NK-92 (cell line): Measurements from ENCODE around the gene AKAP10.
"Not testable (repeated sequence)": the region's sequence is repeated elsewhere in the genome, so short reads cannot be mapped to it uniquely, and the experiment has no call there.

Source experiments
- DNase-seq: peaks from one replicate; lab custom pipeline; 2025; ENCODE audit not compliant: unreplicated experiment; lab: John Stamatoyannopoulos, UW

AKAP10 gene

GRCh38 chr17:19874256-19874655 is 103.4 kb downstream of the AKAP10 start:
- no peak for DNase-seq

DNA sequence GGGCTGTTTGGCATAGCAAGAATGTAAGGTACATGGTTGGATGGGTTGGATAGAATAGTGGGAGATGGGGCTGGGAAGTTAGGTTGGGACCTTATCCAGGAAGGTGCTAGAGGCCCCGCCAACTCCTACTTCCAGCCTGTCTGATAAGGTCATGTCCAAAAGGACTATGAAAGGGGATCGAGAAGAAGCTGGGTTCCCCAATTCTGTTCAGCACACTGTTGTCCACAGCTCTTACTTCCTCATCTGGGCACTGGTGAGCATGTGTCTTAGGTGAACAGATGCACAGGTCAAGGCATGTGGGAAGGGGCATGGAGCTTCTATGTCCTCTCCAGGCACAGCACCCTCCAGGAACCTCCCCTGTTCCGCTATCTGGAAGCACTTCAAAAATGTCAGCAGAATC is 104.3 kb downstream of the AKAP10 start:
- no peak for DNase-seq

DNA sequence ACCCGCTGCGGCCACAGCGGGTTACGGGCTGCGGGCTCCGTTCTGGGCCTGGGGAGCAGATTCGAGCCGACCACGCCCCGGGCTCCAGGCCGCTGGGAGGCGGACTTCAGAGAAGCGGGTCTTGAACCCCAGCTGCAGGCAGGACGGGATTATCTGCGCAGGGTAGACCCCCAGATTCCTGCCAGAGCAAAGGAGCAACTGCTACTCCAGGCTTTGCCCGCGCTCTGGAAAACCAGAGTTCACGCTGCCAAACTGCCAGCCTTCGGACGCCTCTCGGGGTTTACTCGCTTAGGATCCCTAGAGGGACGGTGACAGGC is 109.6 kb downstream of the AKAP10 start:
- DNase-seq = no peak

DNA sequence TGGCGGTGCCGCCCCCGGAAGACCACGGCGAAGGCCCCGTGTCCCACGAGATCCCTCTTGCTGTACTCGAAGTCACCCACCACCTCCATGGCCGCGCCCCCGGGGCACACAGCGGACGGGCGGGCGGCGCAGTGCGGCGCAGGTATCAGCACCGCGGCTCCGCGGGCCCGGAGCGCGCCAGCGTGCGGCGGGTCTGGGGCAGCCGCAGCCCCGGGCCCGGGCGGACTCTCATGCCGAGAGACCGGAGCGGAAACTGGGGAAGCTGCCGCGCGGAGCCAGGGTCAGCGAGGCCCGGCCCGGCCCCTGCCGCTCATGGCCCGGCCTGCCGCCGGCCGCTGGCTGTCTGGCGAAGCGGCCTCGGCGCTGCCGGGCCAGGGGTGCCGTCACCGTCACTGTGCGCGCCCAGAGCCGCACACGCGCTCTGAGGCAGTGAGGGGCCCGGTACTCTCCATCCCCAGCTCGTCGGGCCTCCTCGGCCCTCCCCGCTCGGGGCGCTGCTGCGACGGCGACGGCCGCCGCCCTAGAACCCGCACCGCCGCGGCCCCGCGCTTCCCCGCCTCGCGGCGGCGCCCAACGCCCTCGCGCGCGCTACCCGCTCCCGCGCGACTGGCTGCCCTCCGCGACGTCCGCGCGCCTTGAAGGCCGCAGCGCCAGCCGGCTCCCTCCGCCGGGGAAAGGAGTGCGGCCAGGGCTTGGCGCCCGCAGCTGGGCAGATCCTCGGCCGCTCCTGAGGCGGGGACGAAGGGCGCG is 110.1 kb downstream of the AKAP10 start, which contains the start of gene ULK2:
Gene ULK2 (minus strand): TSS at position 608 of the 750 bp plus-strand sequence. CDS start 519 bp downstream, at position 89.
- no peak for DNase-seq

DNA sequence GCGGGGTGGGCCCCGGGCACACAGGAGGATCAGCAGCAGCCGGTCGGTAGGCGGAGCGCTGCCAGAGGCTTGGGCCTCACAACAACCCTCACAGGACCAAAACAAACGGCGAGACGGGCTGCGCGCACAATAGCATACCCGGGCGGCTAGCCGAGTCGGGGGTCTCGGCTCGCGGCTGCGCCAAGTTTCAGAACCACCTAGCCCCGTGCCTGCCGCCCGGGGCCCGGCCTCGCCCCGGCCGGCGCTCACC is 110.6 kb downstream of the AKAP10 start:
- no peak for DNase-seq

DNA sequence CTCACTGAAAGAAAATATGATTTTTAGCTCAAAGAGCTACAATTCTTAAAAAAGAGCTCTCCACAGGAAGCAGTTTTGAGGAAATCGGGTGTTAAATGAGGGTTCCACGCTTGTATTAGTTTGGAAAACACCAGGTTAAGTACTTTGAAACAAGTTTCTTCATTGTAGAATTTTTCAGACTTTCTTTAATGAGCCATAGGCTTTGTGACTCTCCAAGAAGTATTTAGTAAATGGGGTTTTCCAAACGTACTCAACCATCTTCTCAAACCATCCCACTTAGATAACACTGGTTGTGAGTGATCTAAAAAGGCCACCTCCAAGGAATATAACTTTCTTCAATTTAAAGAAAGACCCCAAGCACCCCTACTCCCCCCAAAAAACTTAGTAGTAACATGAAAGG is 112.6 kb downstream of the AKAP10 start:
- DNase-seq = no peak

- not testable (repeated sequence) for DNase-seq
These were observed 116.9 kb downstream of the AKAP10 start for GRCh38 chr17:19860647-19861177.

GRCh38 chr17:19857640-19858039 is 120.0 kb downstream of the AKAP10 start:
- DNase-seq = no peak
